ENCODE results near the gene ADCY5.

The ADCY5 gene

DNA sequence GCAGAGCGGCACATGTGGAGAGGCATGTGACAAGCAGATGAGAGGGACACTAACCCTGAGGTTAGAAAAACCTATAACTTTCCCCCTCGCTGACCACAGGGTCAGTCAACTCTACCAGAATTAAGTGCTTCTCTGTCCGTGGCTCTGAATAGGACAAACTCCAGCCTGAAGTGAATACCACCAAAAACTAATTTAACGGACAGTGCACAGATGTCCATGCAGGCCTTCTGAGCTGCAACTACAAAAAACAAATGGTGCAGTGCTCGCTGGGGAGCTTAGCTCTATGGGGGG is 59.3 kb downstream of the ADCY5 start:
- DNase-seq: no peak

DNA sequence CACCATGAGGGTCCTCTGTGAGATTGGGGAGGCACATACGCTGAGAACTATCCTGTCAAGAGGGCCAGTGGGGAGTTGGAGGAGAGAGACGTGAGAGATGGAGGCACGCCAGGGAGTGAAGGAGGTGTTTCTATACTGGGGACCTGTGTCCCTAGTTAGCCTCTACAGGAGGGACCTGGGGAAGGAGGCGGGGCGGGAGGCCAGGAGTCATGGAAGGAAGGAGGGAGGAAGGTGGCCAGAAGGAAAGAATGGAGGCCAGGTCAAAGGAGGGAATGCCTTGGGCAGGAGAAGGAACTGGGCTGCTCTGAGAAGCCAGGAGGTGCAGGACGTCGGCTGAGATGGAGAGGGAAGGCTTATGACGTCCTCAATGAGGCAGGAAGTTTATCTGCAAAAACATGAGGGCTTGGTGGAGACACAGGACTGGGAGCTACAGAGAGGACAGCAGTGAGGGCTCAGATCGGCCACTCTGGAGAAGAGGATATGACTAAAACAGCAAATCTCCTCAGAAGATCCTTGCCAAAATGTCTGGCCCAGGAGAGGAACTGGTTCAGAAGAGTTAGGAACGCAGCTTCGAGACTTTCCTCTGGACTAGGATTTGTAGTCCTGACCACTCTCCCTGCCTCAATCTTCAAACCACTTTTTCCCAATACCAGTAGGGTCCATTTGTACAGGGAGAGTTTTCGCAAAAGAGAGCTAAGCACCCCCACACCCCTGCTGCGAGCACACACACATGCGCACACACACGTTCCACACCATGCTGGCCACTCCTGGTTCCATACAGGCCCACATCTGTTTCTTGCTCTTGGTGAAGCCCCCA is 59.9 kb downstream of the ADCY5 start:
- no peak for DNase-seq

DNA sequence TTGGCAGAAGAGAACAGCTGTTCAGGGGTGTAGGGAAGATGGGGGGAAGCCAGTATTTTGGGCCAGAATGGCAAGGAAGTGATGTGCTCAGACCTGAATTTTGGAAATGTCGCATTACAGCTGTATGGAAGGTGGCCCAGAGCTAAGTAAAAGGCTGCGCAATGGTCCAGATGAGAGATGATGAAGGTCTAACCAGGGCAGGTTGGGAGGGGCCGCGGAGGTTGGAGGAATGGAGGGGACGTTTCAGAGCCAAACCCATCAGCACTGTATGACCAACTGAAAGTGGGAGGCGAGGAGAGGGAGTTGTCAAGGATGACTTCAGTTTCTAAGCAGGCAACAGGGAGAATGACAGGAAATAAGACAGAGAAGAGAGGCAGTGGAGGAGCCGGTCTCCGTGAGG is 60.8 kb downstream of the ADCY5 start:
- DNase-seq: no peak

DNA sequence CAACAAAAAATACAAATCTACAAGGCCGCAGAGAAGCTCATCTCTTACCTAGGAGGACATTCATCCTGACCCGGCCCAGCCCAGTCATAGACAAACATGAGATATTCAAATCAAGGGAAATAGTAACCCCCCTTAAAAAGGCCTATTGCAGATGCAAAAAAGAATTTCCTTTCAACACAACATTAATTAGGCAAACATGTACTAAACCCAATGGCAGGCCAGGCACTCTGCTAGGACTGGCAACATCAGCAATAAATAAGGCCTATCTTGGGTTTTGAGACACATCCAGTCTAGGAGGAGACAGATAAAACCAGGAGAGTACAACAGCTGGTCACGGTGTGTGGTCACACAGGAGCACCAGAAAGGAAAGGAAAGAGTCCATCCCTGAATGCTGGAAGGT is 61.4 kb downstream of the ADCY5 start:
- DNase-seq: no peak

DNA sequence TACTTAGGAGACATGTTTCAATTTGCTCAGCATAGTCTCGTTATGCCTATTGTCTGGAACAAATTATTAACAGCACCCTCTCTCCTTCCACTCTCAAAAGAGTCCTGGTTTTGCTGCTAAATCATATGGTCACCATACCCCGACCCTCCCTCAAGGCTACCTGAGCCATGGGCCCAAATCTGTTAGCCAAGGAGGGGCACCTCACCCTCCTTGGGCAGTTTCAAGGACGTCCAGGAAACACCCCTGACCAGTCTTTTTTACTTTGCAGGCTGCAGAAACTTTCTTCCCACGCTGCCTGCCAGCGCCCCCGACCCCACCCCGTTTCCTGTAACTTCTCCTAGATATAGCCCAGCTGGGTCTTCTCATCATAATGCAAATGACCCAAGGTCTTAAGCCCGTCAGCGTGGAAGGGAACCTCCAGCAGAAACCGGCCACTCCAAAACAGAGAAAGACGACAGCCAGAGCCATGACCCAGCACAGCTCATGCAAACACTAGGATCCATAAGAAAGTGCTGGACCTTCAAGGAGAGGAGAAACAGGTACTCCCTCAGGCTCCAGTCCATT is 62.3 kb downstream of the ADCY5 start:
- no peak for DNase-seq

DNA sequence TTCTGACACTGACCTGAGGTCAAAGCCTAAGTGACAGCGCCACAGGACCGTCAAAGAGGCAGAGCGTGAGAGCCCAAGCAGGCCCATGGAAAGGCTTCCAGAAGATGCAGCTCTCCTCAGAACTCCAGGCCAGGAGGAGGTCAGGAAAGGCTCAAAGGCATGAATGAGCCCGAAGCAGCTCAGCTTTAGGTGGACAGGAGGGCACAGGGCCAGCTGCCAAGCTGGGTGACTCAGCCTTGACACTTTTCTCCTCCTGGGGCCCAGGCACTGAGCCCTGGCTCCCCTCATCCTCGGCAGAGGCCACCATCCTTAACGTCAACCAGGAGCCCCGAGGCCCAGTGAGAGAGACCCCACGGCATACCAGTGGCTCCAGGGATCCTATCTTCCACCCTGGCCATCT is 62.9 kb downstream of the ADCY5 start:
- peak in 1 of 56 donors; percentile 58 for DNase-seq

DNA sequence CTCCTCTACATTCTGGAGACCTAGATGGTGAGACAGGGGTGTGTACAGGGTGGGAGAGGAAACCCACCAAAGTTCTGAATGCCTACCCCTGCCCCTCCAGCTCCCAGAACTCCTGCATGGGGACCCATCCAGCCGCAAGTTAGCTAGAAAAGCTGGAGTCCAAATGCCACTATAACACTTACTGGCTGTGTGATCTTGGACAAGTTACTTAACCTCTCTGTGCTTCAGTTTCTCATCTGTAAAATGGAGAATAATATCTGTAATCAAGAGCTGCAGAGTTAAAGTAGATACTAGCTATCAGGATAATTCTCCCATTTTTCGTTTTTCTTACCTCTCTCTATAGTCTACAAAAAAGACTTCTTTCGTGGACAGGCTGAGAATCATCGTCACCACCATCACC is 63.4 kb downstream of the ADCY5 start:
- DNase-seq: no peak

DNA sequence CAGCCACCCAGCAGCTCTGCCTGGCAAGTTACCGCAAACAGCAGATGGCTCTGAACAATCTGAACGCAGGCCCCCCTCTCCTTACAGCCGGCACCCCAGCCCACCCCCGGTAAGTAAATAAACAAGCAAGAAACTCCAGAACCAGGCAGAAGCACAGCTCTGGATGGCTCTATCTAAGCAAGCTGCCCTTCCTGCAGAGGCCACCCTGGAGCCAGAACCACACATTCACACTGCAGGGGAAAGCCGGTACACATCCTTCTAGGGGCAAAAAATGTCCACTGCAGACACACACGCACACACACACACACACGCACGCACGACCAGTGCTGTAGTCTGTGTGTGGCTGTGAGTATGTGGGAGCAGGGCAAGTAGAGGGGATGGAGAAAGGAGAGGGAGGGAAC is 63.9 kb downstream of the ADCY5 start:
- no peak for DNase-seq

DNA sequence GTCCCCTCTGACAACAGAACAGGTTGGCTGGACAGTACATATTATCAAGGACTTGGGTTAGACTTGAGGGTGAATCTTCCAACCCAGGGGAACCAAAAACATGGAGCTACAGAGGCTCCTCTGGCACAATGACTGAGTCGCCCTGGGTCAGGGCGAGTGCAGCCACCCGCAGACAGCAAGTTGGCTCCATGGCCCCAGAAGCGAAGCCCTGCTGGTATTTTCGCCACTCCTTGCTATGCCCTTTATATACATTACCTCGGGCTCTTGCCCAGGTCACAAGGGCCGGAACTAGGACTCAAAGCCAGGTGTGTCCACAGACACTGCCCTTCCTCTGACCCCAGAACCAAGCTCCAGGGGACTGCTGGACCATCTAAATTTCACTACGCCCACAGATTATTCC is 64.6 kb downstream of the ADCY5 start:
- DNase-seq: no peak

DNA sequence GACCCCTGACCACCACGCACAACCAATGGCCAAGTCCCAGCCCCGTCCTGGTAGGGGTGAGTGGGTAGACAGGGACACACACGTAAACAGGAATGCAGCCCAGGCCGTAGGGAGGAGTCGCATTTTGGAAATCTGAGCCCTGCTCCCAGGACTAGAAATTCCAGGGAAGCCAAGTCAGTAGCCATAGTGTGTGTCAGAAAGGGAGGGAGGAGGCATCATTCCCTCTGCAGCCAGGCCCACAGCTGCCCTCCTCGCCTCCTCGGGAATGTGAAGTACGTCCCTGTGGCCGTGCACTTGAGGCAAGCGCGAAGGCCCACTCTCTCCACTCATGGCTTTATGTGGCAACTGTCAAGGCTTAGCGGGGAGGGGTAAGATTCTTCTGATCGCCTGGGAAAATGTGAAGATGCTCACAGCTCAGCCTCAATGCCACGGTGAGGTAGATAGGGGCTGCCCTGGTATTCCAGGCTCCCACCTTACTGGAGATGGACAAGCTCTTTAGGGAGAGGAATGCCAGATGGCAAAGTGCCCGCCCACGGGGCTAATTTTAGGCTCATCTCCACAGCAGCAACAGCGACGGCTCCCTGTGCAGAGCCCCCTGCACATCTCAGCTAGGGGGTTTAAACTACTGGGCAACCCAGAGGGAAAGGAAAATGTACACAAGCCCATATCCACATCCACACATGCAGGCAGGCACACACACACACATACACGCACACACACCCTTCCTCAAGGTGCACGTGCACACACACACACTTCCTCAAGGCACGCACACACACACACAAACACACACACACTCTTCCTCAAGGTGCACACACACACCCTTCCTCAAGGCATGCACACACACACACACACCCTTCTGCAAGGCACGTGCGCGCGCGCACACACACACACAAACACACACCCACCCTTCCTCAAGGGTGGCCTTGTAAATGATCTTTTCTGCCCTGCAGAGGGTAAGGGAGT is 65.5 kb downstream of the ADCY5 start:
- DNase-seq: peak in 2 of 56 donors; percentile 34 to 43

DNA sequence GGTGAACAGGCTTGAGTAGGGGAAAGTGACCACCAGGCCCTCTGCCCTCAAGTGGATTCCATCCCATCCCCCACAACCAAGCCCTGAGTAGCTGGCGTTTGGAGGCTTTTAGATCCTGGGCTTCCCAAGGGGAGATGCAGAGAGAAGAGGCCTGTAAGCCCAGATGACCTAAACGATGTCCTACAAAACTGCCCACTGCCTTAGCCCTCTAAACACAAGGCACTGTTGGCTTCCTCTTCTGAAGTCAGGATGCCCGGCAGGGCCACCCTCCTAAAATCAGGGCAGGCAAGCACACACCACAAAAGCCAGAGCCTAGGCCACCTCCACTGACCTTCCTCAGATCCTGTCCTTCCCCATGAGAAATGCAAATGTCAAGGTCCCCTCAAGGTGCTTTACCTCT is 68.6 kb downstream of the ADCY5 start:
- no peak for DNase-seq

DNA sequence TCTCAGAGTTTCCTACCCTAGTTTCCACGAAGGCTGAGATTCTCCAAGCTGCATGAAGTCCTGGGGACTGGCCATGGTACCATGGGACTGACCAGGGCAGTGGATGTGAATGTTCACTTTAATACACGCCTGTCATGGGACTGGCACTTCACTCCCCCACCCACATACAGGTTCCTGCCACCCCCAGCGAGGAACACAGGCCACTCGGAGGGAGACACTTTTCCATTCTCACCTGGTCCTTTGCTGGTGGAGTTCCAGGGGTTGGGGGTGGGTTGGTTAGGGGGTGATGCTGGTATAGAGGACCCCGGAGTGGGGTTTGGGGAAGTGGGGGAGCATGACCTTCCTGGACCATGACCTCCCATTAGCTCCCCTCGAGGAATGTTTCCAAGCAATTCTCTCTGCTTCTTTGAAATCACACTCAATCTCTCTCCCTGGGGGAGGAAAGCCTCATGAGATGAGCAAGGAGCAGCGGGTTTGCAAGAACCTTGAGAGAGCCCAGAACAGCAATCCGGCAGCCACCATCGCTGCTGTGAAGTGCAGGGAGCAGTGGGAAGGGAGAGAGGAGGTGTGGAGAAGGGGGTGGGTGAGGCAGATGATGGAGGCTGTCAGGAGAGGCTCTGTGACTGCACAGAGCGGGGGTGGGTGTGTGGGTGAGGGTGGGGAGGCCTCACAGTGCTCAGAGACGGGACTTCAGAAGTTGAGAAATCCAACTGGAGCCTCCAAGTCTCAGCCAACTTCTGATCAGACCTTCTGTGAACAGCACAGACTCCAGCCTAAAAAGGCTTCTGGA is 69.7 kb downstream of the ADCY5 start:
- peak in 24 of 56 donors; percentile 13 to 78 (median 47) for DNase-seq

DNA sequence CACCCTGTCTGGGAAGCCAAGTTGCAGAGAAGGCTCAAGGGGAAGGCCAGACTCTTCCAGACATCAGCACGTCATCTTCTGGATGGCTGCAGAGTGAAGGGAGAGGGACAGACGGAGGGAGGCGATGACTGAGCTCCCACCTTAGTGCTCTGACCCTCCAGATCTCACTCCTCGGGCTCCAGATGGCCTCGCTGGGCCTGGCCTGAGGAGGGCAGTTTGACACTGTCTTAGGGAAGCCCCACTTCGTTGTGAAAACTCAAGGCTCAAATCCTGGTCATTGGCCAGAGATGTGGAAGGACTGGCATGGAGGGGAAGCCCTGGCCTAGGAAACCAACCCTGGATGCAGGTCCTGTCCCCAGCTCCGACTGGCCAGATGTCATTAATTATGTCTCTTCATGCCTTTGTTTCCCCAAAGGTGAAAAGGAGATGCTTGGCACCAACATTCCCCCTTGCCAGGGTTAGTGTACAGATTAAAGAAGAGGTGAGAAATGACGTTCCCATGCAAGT is 70.4 kb downstream of the ADCY5 start:
- no peak for DNase-seq

DNA sequence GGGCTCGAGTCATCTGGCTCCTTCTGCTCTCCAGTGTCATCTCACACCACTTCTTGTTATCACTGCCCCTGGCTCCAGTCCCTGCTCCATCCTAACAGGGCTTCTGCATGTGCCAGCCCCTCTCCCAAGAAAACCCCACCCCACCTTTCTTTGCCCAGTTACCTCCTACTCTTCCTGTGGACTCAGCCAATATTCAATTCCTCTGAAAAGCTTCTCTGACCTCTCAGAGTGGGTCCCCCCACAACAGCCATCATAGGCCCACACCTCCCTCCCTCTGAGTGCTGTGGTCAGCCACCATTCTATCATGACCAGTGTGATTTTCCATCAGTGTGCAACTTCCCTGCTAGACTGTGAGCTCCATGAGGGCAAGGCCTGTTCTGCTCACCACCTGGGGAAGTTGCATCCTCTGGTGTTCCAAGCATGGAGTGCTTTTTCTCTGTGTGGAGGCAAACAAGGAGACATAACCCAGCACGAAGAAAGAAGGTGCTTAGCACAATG is 71.6 kb downstream of the ADCY5 start:
- DNase-seq: no peak

DNA sequence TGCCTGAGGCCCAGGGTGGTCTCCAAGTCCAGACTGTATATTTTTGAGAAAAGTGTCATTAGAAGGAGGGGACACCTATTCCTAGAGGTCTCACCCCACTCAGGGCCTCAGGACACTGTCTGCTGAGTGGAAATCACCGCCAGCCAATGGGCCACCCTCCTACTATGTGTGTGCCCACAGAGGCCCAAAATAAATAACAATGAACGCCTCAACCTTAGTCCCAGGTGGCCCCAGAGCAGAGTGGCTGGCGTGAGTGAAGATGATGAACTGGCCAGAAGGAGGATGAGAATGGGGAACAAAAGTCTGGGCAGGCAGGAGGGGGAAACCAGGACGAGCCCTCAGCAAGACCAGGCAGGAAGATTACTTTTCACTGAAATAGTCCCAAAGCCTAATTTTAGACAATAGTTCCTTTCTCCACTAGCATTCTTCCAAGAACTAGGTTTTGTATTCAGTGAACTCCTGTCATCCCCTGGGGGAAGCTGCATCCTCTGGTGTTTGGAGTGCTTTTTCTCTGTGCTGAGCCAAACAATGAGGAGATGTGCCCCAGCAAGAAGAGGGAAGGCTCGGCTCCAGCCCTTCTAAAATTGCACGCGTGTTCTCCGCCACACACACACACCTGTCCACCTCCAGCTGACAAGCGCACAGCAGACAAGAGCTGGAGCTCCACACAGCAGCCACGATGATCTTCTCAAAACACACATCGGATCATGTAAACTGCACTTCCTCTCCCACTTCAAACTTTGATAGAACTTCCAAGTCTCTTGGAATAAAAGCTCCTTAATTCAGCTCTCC is 72.2 kb downstream of the ADCY5 start:
- DNase-seq: peak in 6 of 56 donors; percentile 18 to 54 (median 50)

DNA sequence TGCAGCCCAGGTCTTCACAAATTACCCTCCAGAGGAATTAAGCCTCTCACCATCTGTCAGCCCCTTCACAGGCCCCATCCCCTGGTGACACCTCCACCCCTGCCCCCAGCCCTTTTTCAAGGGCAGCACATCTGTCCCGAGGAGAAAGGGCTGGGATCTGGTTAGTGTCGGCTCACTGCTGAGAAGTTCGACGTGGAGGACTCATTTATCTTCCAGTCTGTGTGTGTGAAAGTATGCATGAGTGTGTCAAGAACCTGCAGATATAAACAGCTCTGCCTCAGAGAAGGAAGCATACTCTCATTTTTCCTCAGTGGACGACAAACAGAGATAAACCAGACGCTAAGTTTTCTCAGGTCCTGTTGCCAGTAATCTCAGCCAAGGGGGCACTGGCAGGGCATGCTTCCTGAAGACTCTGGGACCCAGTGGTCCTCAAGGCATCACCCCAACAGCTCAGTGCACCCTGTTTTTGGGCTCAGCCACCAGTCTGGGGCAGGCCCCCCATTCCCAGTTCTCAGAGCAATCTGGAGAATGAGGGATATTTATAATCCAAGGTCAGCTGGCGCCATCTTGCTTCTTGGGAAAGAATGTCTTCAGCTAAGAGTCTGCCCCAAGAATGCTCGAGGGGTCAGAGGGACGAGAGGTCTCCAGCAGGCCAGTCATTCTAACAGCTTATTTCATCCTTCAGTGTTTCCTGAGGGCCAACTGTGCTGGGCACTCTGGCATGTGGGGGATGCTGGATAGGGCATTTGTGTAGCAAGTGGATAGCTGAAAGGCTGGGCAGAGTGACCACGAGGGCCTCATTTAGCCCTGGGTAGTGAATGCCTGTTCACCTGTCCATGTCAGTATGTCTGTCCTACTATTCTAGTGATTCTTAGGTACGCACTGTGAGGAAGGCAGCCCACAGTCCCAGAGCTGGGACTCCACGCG is 73.6 kb downstream of the ADCY5 start:
- DNase-seq: no peak

DNA sequence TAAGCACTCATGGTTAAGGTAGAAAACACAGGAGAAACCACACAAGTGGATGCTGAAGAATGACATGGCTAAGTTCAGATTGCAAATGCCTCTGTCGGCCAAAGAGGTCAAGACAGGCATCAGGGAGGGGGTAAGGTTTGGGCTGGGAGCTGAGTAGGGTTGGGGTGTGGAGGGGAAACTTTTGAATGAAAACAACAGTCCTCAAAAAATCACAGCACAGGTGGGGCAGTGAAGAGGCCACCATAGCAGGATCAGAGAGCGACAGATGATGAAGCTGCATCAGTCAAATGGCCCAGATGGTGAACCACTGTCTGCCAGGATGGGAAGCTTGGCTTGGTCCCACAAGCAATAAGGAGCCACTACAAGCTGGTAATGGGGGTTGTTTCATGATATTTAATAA is 74.9 kb downstream of the ADCY5 start:
- DNase-seq: no peak

DNA sequence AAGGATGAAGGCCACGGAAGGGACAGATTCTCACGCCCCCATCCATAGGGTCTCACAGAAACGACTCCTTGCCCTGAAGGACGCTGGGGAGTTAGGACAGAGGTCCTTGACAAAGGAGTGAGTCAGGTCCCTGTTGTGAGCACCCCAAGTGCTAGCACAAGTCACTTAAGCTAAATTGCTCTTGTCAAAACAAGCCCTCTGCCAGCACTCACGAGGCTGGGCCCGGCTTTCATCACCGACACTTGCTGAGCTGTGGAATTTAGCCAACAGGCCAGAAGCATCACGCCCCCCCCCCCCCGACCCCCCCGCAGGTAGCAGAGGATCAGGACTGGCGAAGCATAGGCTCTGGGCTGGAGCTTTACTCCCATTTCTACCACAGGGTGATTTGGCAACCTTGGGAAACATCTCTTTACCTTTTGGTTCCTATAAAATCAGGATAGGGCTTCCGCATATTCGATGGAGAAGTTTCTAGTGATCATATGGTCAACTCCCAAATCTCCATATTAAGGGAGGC is 75.4 kb downstream of the ADCY5 start:
- DNase-seq: no peak

Data from nucleus accumbens (tissue), 56 donors.